Mesenchymal stem cell (in vitro differentiated cells and primary cell): ENCODE data around the gene BRINP1.

Experiments
- DNase-seq: peaks from one replicate; pipeline ENCODE4 v3.0.0-alpha.2; 2013
- H2AFZ ChIP-seq: one replicate; pipeline ENCODE4 v1.6.1; 2013; ENCODE audit warnings: low read depth, mild to moderate bottlenecking, control low read depth, inconsistent platforms, low read length, moderate library complexity
- H2AK5ac ChIP-seq: 2 replicates; pipeline ENCODE4 v1.6.1; 2013; ENCODE audit warnings: low read length, moderate library complexity, mild to moderate bottlenecking, inconsistent platforms; ENCODE audit not compliant: severe bottlenecking
- H2BK120ac ChIP-seq: one replicate; pipeline ENCODE4 v1.6.1; 2013; ENCODE audit warnings: low read depth, mild to moderate bottlenecking, inconsistent platforms, low read length, moderate library complexity
- H2BK12ac ChIP-seq, 2 experiments: one replicate each; pipeline ENCODE4 v1.6.1; 2013; ENCODE audit warnings: inconsistent platforms in 2 of 2, low read length in 2 of 2, mild to moderate bottlenecking in 2 of 2, moderate library complexity in 2 of 2, control low read depth in 1 of 2
- H2BK15ac ChIP-seq: one replicate; pipeline ENCODE4 v1.6.1; 2013; ENCODE audit warnings: mild to moderate bottlenecking, low read depth, inconsistent platforms; ENCODE audit not compliant: poor library complexity, severe bottlenecking
- H2BK5ac ChIP-seq: 2 replicates; pipeline ENCODE4 v1.6.1; 2013; ENCODE audit warnings: low read depth, mild to moderate bottlenecking, low read length, control low read depth, inconsistent platforms; ENCODE audit not compliant: poor library complexity, severe bottlenecking
- H3K14ac ChIP-seq, 2 experiments: one replicate each; pipeline ENCODE4 v1.6.1; 2013; ENCODE audit warnings: inconsistent platforms in 2 of 2, low read length in 2 of 2, control low read depth in 1 of 2, mild to moderate bottlenecking in 1 of 2, moderate library complexity in 1 of 2
- H3K18ac ChIP-seq, 2 experiments: one replicate each; pipeline ENCODE4 v1.6.1; 2013; ENCODE audit warnings: inconsistent platforms in 2 of 2, low read length in 2 of 2, control low read depth in 1 of 2, low read depth in 1 of 2, mild to moderate bottlenecking in 1 of 2
- H3K23ac ChIP-seq, 2 experiments: one replicate each; pipeline ENCODE4 v1.6.1; 2013; ENCODE audit warnings: inconsistent platforms in 2 of 2, low read length in 2 of 2, mild to moderate bottlenecking in 2 of 2, moderate library complexity in 2 of 2, control low read depth in 1 of 2
- H3K27ac ChIP-seq: 2 replicates; pipeline ENCODE4 v1.5.1; 2013; ENCODE audit warnings: mild to moderate bottlenecking, moderate library complexity, low read length, control low read depth, inconsistent platforms; ENCODE audit not compliant: poor library complexity, severe bottlenecking
- H3K27me3 ChIP-seq, 2 experiments: 2 replicates each; pipeline versions ENCODE4 v1.6.1 to v1.7.0; 2013; ENCODE audit warnings: low read length in 2 of 2, mild to moderate bottlenecking in 2 of 2, moderate library complexity in 2 of 2, control low read depth in 1 of 2, inconsistent platforms in 1 of 2; ENCODE audit not compliant: control insufficient read depth in 1 of 2, insufficient read depth in 1 of 2
- H3K36me3 ChIP-seq, 2 experiments: 2 replicates each; pipeline versions ENCODE4 v1.6.1 to v1.7.0; 2013; ENCODE audit warnings: low read length in 2 of 2, control low read depth in 1 of 2, inconsistent platforms in 1 of 2, low read depth in 1 of 2, mild to moderate bottlenecking in 1 of 2; ENCODE audit not compliant: insufficient read depth in 2 of 2, control insufficient read depth in 1 of 2
- H3K4ac ChIP-seq, 2 experiments: one replicate each; pipeline ENCODE4 v1.6.1; 2013; ENCODE audit warnings: inconsistent platforms in 2 of 2, low read length in 2 of 2, mild to moderate bottlenecking in 2 of 2, moderate library complexity in 2 of 2, control low read depth in 1 of 2, low read depth in 1 of 2
- H3K4me1 ChIP-seq: 2 replicates; pipeline ENCODE4 v1.6.1; 2013; ENCODE audit warnings: low read depth, low read length, control low read depth; ENCODE audit not compliant: control insufficient read depth, insufficient read depth
- H3K4me2 ChIP-seq: 2 replicates; pipeline ENCODE4 v1.6.1; 2013; ENCODE audit warnings: low read length, mild to moderate bottlenecking, inconsistent platforms; ENCODE audit not compliant: poor library complexity, severe bottlenecking
- H3K4me3 ChIP-seq, 2 experiments: 2 replicates each; pipeline versions ENCODE4 v1.5.1 to v1.7.0; 2013; ENCODE audit warnings: low read length in 2 of 2, mild to moderate bottlenecking in 2 of 2, control low read depth in 1 of 2, low read depth in 1 of 2; ENCODE audit not compliant: insufficient read depth in 1 of 2
- H3K79me1 ChIP-seq: replicated peaks from 2 replicates; pipeline ENCODE4 v1.6.1; 2013; ENCODE audit warnings: mild to moderate bottlenecking, control low read depth, low read length, inconsistent platforms; ENCODE audit not compliant: poor library complexity, severe bottlenecking
- H3K9ac ChIP-seq: 2 replicates; pipeline ENCODE4 v1.7.0; 2013; ENCODE audit warnings: mild to moderate bottlenecking, low read length, moderate library complexity
- H3K9me3 ChIP-seq: 2 replicates; pipeline ENCODE4 v1.7.0; 2013; ENCODE audit warnings: mild to moderate bottlenecking, low read length; ENCODE audit not compliant: control insufficient read depth
- H4K8ac ChIP-seq: one replicate; pipeline ENCODE4 v1.6.1; 2013; ENCODE audit warnings: inconsistent platforms, mild to moderate bottlenecking, low read length, moderate library complexity
- H4K91ac ChIP-seq: one replicate; pipeline ENCODE4 v1.6.1; 2013; ENCODE audit warnings: mild to moderate bottlenecking, low read length, inconsistent platforms
- WGBS: methylation state at CpG from one replicate; pipeline ENCODE4 v1.1.7; 2013; ENCODE audit warnings: mixed read lengths; 5-methylcytosine and 5-hydroxymethylcytosine counted together

BRINP1 gene

DNA sequence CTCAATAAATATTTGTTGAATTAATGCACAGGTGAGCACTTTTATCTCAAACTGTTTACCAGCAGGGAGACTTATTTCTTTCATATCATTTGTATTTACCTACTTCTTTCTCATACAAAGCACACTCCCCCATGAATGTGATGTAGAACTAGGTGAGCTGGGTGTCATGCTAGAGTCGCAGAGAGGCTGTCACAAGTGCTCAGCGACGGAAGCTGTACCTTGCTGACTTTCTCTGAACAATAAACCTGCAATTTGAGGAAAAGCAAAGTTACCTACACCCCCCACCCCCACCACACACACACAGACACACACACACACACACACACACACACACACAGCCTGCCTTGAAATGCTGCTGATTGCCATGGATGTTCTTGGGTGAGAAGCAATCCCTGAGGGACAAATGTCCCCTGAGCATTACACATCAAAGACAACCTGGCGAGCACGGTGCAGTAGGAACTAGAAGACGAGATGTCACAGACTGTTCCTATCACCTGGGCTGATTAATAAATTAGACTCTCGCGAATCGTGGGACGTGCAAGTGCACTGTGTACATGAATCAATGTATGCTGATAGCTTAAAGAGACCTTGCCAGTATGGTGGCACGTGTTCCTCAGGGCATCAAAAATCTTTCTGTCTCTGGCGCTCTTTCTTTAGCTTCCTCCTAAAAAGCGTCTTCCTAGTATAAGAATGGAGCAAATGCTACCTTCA is 66.1 kb downstream of the BRINP1 start:
- H3K18ac ChIP-seq = no peak overlapping the region
- no peaks in the 10 kb centered on the region for H3K79me1 ChIP-seq
- no peak overlapping the region for H3K4me3 ChIP-seq
- no peak overlapping the region for H3K27ac ChIP-seq
- no peak for DNase-seq
- no peaks in the 10 kb centered on the region for H3K27me3 ChIP-seq
- no peak overlapping the region for H4K91ac ChIP-seq
- no peak overlapping the region for H4K8ac ChIP-seq
- no peak overlapping the region for H3K4ac ChIP-seq
- no peaks in the 10 kb centered on the region for H3K4me1 ChIP-seq
- no peak overlapping the region for H2BK12ac ChIP-seq
- no peak overlapping the region for H3K14ac ChIP-seq
- no peak overlapping the region for H2BK5ac ChIP-seq
- no peaks in the 10 kb centered on the region for H3K9me3 ChIP-seq
- H2AFZ ChIP-seq = no peak overlapping the region
- H2AK5ac ChIP-seq = no peak overlapping the region
- H3K9ac ChIP-seq = no peak overlapping the region
- WGBS = 83% methylated on average over 13 of the region's 13 CpGs
- no peak overlapping the region for H3K23ac ChIP-seq
- H2BK120ac ChIP-seq = no peak overlapping the region
- no peaks in the 10 kb centered on the region for H3K36me3 ChIP-seq
- H3K4me2 ChIP-seq = no peak overlapping the region
- H2BK15ac ChIP-seq = no peak overlapping the region

DNA sequence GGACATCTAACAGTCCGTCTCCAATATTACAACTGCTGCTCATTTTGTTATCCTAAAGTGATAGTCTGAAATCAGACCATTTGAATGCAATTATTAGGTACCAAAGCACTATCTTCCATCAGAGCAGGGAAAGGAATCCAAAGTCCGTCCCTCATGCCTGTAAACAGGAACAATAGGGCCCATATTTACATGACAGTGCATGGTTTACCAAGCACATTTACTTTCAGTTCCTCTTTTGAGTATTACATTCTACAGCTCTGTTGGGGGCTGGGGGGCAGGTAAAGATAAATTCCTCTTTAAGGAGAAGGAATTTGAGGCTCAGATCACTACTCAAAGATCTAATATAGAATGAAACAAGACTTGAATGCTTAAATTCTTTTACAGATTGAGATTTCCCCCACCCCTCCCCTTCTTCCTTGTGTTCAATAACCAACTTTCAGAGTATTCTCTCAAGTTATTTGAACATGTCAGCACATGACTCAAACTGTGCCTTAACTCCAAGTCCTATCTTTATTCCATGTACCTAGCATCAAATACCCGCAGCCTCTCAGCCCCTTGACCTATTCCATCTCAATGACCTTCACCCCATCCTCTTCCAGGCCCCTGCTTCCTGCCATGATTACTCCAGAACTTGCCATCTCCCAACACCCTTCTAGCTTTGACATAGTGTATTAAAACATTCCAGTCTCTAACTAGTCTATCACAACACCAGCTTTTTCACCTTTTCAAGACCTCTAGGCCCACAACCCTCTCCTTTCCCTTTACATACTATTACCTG is 71.0 kb downstream of the BRINP1 start:
- Histone ChIP-seq H3K36me3 (no peaks in the 10 kb centered on the region), H3K9me3 (no peaks in the 10 kb centered on the region), H2AFZ (no peak overlapping the region), H3K18ac (no peak overlapping the region), H2AK5ac (no peak overlapping the region), H3K27ac (no peak overlapping the region), H3K27me3 (no peaks in the 10 kb centered on the region), H2BK5ac (no peak overlapping the region), H3K14ac (no peak overlapping the region), H3K4me2 (no peak overlapping the region), H3K79me1 (no peaks in the 10 kb centered on the region), H3K4ac (no peak overlapping the region), H3K4me3 (no peak overlapping the region), H2BK12ac (no peak overlapping the region), H3K23ac (no peak overlapping the region), H3K4me1 (no peaks in the 10 kb centered on the region), H2BK15ac (no peak overlapping the region), H2BK120ac (no peak overlapping the region), H3K9ac (no peak overlapping the region), H4K8ac (no peak overlapping the region), H4K91ac (no peak overlapping the region)
- DNase-seq = no peak
- WGBS = 56% methylated on average over 3 of the region's 3 CpGs

DNA sequence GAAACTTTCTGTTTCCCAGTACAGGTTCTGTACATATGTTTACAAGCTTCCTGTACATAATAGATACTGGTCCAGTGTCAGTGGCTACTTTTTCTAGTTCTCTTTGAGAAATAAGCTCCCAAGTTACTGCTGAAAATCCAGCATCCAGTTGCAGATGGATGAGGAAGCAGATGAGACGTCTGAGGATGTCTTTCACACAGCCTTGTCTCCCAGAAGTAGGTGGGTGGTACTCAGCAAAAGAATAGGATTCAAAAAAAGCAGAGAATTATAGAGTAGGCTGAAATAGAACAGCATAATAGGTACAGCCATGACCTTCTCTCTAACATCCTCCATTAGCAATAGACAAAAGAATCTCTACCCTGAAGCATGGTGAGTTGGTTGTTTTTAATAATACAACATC is 77.7 kb downstream of the BRINP1 start:
- no peaks in the 10 kb centered on the region for H3K79me1 ChIP-seq
- no peak overlapping the region for H2BK12ac ChIP-seq
- H3K9me3 ChIP-seq = no peaks in the 10 kb centered on the region
- no peak overlapping the region for H2AK5ac ChIP-seq
- no peak overlapping the region for H4K91ac ChIP-seq
- no peaks in the 10 kb centered on the region for H3K27me3 ChIP-seq
- no peak overlapping the region for H2BK5ac ChIP-seq
- 0% methylated on average over 1 of the region's 1 CpG for WGBS
- no peaks in the 10 kb centered on the region for H3K36me3 ChIP-seq
- no peak overlapping the region for H3K4me2 ChIP-seq
- no peak overlapping the region for H3K4me3 ChIP-seq
- no peak overlapping the region for H3K4ac ChIP-seq
- no peak overlapping the region for H4K8ac ChIP-seq
- H3K18ac ChIP-seq = no peak overlapping the region
- H2BK15ac ChIP-seq = no peak overlapping the region
- H3K14ac ChIP-seq = no peak overlapping the region
- no peak overlapping the region for H3K9ac ChIP-seq
- no peak overlapping the region for H2BK120ac ChIP-seq
- no peak overlapping the region for H3K23ac ChIP-seq
- H3K4me1 ChIP-seq = no peaks in the 10 kb centered on the region
- no peak for DNase-seq
- H3K27ac ChIP-seq = no peak overlapping the region
- no peak overlapping the region for H2AFZ ChIP-seq

DNA sequence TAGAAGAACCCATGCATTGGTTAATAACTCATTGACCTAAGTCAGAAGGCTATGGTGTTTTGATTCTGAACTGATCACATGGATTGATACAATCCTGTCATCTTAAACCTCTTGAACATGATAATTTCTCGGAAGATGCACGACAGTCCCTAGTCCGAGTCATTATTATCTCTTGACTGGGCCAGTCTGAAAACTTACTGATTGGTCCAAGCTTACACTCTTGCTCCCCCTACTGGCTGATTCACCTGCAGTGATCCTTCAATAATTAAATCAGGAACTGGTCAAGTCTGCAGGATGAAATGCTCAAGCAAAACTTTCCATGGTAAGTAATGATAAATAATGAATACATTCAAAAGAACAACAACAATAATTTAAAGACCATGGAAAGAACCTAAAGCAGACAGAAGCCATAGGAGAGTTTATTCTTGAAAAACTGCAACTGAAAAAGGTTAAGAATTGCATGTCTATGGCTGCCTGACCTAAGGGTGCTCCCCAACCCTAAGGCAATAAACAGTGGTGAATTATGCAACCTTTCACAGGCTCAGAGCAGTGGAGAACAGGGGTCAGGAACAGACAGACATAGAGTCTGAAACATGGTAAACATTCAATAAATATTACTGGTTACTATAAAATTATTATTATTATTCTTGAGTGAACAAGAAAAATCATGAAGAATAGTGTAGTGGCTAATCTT is 79.3 kb downstream of the BRINP1 start:
- H2BK15ac ChIP-seq = no peak overlapping the region
- no peaks in the 10 kb centered on the region for H3K4me1 ChIP-seq
- no peak overlapping the region for H3K4me2 ChIP-seq
- H3K27me3 ChIP-seq = no peaks in the 10 kb centered on the region
- 58% methylated on average over 3 of the region's 3 CpGs for WGBS
- H4K91ac ChIP-seq = no peak overlapping the region
- H3K14ac ChIP-seq = no peak overlapping the region
- H2AK5ac ChIP-seq = no peak overlapping the region
- no peak overlapping the region for H3K4me3 ChIP-seq
- no peak overlapping the region for H3K4ac ChIP-seq
- H3K9me3 ChIP-seq = no peaks in the 10 kb centered on the region
- H3K79me1 ChIP-seq = no peaks in the 10 kb centered on the region
- H2BK120ac ChIP-seq = no peak overlapping the region
- H3K36me3 ChIP-seq = no peaks in the 10 kb centered on the region
- no peak overlapping the region for H4K8ac ChIP-seq
- DNase-seq = peak; percentile 33
- H3K23ac ChIP-seq = no peak overlapping the region
- no peak overlapping the region for H2BK12ac ChIP-seq
- no peak overlapping the region for H3K18ac ChIP-seq
- no peak overlapping the region for H3K9ac ChIP-seq
- no peak overlapping the region for H3K27ac ChIP-seq
- H2AFZ ChIP-seq = no peak overlapping the region
- H2BK5ac ChIP-seq = no peak overlapping the region
